ENCODE data around the gene ELANE. TPM values are rescaled to one million over a fixed set of nuclear protein-coding genes. Genes with fewer than 3 reads are reported as not detected.
"Not testable (repeated sequence)": the region's sequence is repeated elsewhere in the genome, so short reads cannot be mapped to it uniquely, and the experiment has no call there.

The ELANE gene
- total RNA-seq, 2 donors from 2014 or later, result not detected

DNA sequence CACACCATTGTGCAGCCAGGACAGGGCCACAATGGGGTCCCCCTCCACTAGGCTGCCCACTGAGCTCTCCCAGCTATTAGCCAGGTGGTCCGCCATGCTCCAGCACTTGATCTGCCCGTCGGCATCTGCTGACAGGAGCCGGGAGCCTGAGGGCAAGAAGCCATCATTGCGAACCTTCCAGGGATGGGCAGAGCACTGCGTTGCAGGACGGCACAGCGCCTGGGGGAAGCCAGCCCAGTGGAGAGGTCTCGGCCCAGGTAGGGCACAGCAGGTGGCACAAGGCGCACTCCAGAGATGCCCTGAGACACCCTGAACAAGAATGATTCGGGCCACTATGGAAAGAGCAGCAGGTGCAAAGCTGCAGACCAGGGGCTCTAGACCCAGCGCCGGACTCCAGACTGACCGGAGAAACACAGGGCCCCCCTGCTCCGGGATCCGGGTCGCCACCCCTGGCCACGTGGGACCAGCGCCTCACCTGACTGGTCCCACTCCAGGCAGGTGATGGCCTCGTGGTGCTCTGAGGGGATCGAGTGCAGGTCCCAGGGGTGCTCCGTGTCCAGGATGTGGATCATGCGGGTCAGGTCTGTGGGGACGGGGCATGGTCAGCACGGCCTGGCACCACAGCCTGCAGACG is 37.7 kb downstream of the ELANE start:
- no peak for ATAC-seq
- Mint-ChIP-seq H3K27ac (no peak overlapping the region), H3K27me3 (no peaks in the 10 kb centered on the region), H3K4me3 (no peak overlapping the region), H3K4me1 (peaks cover 24% of the 10 kb centered on the region), H3K36me3 (ENCODE audit: low read depth) (no peaks in the 10 kb centered on the region)
- no peaks in the 10 kb centered on the region for H3K9me3 ChIP-seq (ENCODE audit: control insufficient read depth, low read length, poor library complexity, severe bottlenecking)
- no peak for DNase-seq

- Mint-ChIP-seq H3K4me3 (peak overlapping the region; percentile 82), H3K27me3 (no peaks in the 10 kb centered on the region), H3K27ac (peak overlapping the region; percentile 85), H3K4me1 (peaks cover 26% of the 10 kb centered on the region), H3K36me3 (ENCODE audit: low read depth) (no peaks in the 10 kb centered on the region)
- DNase-seq, result no peak
- ATAC-seq, result no peak
- no peaks in the 10 kb centered on the region for H3K9me3 ChIP-seq (ENCODE audit: control insufficient read depth, low read length, poor library complexity, severe bottlenecking)
Measured at GRCh38 chr19:890831-891230, 38.7 kb downstream of the ELANE start.

DNA sequence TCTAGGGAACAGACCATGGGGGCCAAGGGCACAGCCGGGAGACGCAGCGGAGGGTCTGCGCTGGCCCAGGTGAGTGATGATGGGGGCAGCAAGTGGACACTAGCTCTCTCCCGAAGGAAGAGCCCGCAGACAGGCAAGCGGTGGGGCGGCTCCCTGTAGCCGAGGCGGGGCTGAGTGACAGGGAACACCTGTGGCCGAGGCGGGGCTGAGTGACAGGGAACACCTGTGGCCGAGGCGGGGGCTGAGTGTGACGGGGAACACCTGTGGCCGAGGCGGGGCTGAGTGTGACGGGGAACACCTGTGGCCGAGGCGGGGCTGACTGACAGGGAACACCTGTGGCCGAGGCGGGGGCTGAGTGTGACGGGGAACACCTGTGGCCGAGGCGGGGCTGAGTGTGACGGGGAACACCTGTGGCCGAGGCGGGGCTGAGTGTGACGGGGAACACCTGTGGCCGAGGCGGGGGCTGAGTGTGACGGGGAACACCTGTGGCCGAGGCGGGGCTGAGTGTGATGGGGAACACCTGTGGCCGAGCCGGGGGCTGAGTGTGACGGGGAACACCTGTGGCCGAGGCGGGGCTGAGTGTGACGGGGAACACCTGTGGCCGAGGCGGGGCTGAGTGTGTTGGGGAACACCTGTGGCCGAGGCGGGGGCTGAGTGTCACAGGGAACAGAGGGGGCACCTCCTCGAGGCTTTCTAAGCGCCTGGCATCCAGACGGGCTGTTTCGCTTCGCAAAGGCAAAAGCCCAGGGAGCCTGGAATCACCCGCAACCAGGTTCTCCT is 39.5 kb downstream of the ELANE start:
- Mint-ChIP-seq H3K27ac (peak overlapping the region; percentile 95), H3K4me1 (peaks cover 26% of the 10 kb centered on the region), H3K4me3 (peak overlapping the region; percentile 86)
- ATAC-seq; DNase-seq; H3K27me3 Mint-ChIP-seq; H3K36me3 Mint-ChIP-seq (ENCODE audit: low read depth); H3K9me3 ChIP-seq (ENCODE audit: control insufficient read depth, low read length, poor library complexity, severe bottlenecking): not testable (repeated sequence)

DNA sequence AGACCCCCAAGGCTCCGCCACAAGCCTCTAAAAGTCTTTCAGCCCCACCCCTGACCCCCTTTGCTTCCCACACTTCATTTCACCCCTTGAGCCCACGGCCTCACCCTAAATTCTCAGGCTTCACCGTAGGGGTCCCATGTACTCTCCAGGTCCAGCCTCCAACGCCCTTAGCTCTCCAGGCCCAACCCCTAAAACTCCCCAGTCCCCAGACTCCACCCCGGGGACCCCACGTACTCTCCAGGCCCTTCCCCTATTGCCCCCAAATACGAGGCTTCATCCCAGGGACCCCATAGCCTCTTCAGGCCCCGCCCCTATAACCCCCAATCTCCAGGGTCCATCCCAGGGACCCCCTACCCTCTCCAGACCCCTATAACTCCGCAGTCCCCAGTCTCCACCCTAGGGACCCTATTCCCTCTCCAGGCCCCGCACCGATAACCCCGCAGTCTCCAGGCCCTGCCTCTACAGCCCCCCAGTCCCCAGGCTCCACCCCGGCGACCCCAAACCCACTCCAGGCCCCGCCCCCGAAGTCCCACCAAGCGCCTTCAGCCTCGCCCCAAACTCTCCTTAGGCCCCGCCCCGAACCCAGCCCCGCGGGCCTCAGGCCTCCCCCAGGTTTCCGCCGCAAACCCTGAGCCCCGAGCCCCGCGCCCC is 40.3 kb downstream of the ELANE start:
- no peak for ATAC-seq
- Mint-ChIP-seq H3K27me3 (no peaks in the 10 kb centered on the region), H3K36me3 (ENCODE audit: low read depth) (no peaks in the 10 kb centered on the region), H3K27ac (peak overlapping the region; percentile 95), H3K4me3 (peak overlapping the region; percentile 86), H3K4me1 (peaks cover 26% of the 10 kb centered on the region)
- no peaks in the 10 kb centered on the region for H3K9me3 ChIP-seq (ENCODE audit: control insufficient read depth, low read length, poor library complexity, severe bottlenecking)
- DNase-seq, result peak in 1 of 3 donors; percentile 53

- Mint-ChIP-seq H3K4me1 (peaks cover 26% of the 10 kb centered on the region), H3K27ac (peak within 1 kb of the TSS; percentile 95), H3K27me3 (no peaks in the 10 kb centered on the region), H3K36me3 (ENCODE audit: low read depth) (no peaks in the 10 kb centered on the region), H3K4me3 (peak within 1 kb of the TSS; percentile 86)
- ATAC-seq (peak; percentile 88), DNase-seq (peak; percentile 85 to 87 (median 87))
- no peaks in the 10 kb centered on the region for H3K9me3 ChIP-seq (ENCODE audit: control insufficient read depth, low read length, poor library complexity, severe bottlenecking)
Measured at GRCh38 chr19:892894-893689, 41.0 kb downstream of the ELANE start, which contains the start of the genes MED16 and RNU6-9. TSS of gene MED16 (minus strand) at chr19:893187. CDS start at chr19:891131, 2,056 bp downstream. TSS of gene RNU6-9 (plus strand) at chr19:893484.

DNA sequence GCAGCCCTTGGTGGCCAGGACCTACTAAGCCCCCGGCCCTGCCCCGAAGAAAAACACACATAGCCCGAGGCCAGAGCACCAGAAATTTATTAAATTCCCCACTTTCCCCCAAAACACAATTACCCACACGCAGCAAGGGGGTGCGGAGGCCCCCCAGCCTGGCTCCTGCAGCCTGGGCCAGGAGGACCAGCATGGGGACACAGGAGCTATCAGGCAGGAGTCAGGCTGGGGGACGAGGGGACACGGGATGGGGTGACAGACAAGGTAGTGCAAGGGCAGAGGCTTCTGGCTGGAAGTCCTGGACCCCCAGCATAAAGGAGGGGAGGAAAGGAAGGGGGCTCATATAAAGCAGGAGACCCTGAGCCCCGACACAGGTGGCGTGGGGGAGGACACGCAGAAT is 44.3 kb downstream of the ELANE start:
- DNase-seq, result no peak
- no peaks in the 10 kb centered on the region for H3K9me3 ChIP-seq (ENCODE audit: control insufficient read depth, low read length, poor library complexity, severe bottlenecking)
- Mint-ChIP-seq H3K36me3 (ENCODE audit: low read depth) (no peaks in the 10 kb centered on the region), H3K4me3 (no peak overlapping the region), H3K4me1 (peaks cover 16% of the 10 kb centered on the region), H3K27ac (no peak overlapping the region), H3K27me3 (no peaks in the 10 kb centered on the region)
- no peak for ATAC-seq

DNA sequence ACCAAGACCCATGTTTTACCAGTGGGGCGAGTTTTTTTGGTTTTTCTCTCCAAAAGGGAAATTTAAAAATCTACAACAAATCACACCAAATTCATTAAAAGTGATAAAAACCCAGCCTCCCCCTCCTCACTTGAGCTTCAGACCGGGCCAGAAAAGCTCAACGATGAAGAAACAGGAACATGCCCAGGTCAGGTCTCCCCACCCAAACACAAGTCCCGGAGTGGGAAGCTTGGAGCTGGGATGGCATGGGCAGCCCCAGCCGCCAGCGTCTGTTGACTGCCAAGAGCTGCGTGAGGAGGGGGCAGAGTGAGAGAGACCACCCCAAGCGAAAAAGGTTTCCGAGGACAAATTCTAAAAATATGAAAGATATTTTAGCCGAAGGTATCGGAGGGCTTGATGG is 44.9 kb downstream of the ELANE start:
- H3K9me3 ChIP-seq (ENCODE audit: control insufficient read depth, low read length, poor library complexity, severe bottlenecking), result no peaks in the 10 kb centered on the region
- DNase-seq (no peak), ATAC-seq (no peak)
- Mint-ChIP-seq H3K36me3 (ENCODE audit: low read depth) (no peaks in the 10 kb centered on the region), H3K27me3 (no peaks in the 10 kb centered on the region), H3K27ac (peak overlapping the region; percentile 79), H3K4me1 (peaks cover 16% of the 10 kb centered on the region), H3K4me3 (peak overlapping the region; percentile 31)

- no peak for DNase-seq
- H3K36me3 Mint-ChIP-seq (ENCODE audit: low read depth), result no peaks in the 10 kb centered on the region
- no peak for ATAC-seq
- H3K4me1 Mint-ChIP-seq, result peaks cover 14% of the 10 kb centered on the region
- no peaks in the 10 kb centered on the region for H3K9me3 ChIP-seq (ENCODE audit: control insufficient read depth, low read length, poor library complexity, severe bottlenecking)
- peak overlapping the region; percentile 79 for H3K27ac Mint-ChIP-seq
- no peaks in the 10 kb centered on the region for H3K27me3 Mint-ChIP-seq
- no peak overlapping the region for H3K4me3 Mint-ChIP-seq
Measured at GRCh38 chr19:897442-898039, 45.4 kb downstream of the ELANE start.

GRCh38 chr19:898663-899062 is 46.6 kb downstream of the ELANE start:
- Mint-ChIP-seq H3K27me3 (no peaks in the 10 kb centered on the region), H3K36me3 (ENCODE audit: low read depth) (no peaks in the 10 kb centered on the region), H3K4me3 (no peak overlapping the region), H3K27ac (no peak overlapping the region), H3K4me1 (peaks cover 7% of the 10 kb centered on the region)
- ATAC-seq (peak; percentile 16), DNase-seq (no peak)
- no peaks in the 10 kb centered on the region for H3K9me3 ChIP-seq (ENCODE audit: control insufficient read depth, low read length, poor library complexity, severe bottlenecking)

DNA sequence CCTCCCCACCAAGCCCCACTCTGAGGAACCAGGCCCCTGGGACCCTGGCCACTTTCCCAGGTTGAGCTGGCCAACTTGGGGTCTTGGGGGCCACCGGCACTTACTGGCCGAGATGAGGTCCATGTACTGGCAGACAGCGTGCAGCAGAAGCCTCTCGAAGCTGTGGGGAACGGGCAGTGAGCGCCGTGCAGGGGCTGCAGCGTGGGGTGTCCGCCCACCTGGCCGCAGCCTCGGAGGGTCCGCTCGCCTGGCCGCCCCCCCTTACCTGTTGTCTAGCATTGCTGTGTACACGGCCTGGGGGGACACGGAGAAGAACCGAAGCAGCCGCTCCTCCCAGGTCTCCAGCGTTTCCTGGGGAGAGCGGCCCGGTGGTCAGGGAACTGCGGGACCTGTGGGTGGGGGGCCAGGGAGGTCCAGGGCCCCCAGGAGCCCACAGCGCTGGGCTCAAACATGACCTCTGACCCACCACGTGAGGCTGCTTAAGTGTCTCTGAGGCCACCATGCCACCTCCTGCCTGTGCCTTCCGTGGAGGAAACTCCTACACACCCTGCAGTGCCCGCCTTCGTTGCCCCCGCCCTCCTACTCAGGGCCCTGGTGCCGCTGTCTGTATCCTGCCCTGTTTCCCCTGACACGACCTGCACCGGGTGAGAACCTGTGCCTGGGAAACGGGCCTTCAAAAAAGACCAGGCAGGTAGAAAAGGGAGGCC is 47.4 kb downstream of the ELANE start:
- H3K9me3 ChIP-seq (ENCODE audit: control insufficient read depth, low read length, poor library complexity, severe bottlenecking), result no peaks in the 10 kb centered on the region
- Mint-ChIP-seq H3K27ac (peak overlapping the region; percentile 63), H3K27me3 (no peaks in the 10 kb centered on the region), H3K4me3 (no peak overlapping the region), H3K4me1 (peaks cover 12% of the 10 kb centered on the region), H3K36me3 (ENCODE audit: low read depth) (no peaks in the 10 kb centered on the region)
- DNase-seq (no peak), ATAC-seq (no peak)

DNA sequence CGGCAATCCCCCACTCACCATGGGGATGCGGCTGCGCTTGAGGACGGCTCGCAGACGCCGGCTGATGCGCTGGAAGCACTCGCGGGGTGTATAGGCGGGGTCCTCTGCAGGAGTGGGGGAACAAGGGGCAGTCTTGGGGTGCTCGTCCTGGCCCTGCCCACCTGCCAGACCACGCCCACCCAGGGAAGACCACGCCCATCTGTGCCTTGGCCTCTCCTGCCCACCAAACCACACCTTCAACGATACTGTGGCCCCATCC is 47.9 kb downstream of the ELANE start:
- DNase-seq, result no peak
- Mint-ChIP-seq H3K27ac (peak overlapping the region; percentile 63), H3K4me3 (no peak overlapping the region), H3K4me1 (peaks cover 13% of the 10 kb centered on the region), H3K36me3 (ENCODE audit: low read depth) (no peaks in the 10 kb centered on the region), H3K27me3 (no peaks in the 10 kb centered on the region)
- no peaks in the 10 kb centered on the region for H3K9me3 ChIP-seq (ENCODE audit: control insufficient read depth, low read length, poor library complexity, severe bottlenecking)
- peak; percentile 30 for ATAC-seq

- DNase-seq, result peak in 1 of 3 donors; percentile 44
- H3K4me1 Mint-ChIP-seq, result peaks cover 11% of the 10 kb centered on the region
- no peaks in the 10 kb centered on the region for H3K27me3 Mint-ChIP-seq
- H3K27ac Mint-ChIP-seq, result peak overlapping the region; percentile 63
- H3K9me3 ChIP-seq (ENCODE audit: control insufficient read depth, low read length, poor library complexity, severe bottlenecking), result no peaks in the 10 kb centered on the region
- ATAC-seq, result peak; percentile 77
- H3K36me3 Mint-ChIP-seq (ENCODE audit: low read depth), result no peaks in the 10 kb centered on the region
- no peak overlapping the region for H3K4me3 Mint-ChIP-seq
Measured at GRCh38 chr19:900302-901111, 48.4 kb downstream of the ELANE start.
